ENCODE measurements around the gene RPL41.

Gene RPL41

DNA sequence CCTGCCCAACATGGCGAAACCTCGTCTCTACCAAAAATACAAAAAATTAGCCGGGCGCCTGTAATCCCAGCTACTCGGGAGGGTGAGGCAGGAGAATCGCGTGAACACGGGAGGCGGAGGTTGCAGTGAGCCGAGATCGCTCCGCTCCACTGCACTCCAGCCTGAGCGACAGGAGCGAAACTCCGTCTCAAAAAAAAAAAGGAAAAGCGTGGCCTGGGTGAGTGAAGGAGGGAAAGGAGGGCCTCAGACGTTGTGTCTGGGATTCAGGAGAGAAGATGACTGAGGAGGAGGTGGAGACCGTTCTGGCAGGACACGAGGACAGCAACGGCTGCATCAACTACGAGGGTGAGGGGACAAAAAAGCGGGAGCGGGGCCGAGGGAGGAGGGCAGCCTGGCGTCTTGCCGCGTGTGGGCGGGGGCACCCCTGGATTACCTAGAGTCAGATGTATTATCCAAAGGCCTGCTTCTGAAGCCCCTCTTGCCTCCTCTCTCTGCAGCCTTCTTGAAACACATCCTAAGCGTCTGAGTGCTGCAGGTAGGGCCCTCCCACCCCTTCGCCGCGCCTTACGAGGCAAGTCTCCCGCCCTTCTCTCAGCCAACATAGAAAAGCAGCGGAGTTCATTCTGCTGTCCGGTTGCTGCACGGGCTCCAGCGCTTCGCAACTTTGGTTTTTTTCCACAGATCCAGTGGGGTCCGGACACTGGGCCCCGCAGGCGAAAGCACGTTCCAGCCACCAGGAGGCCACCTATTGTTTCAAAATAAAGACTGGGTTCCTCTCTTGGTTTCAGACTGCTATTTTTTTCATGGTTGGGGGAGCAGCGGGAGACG lies 41.0 kb downstream of the RPL41 start:
- peak; percentile 73 for DNase-seq

GRCh38 chr12:56158029-56158925 lies 41.8 kb downstream of the RPL41 start, which contains the start of gene MYL6:
Gene MYL6 (plus strand): TSS chr12:56158359. CDS start chr12:56158402, 43 bp downstream.
- DNase-seq = peak; percentile 96

DNA sequence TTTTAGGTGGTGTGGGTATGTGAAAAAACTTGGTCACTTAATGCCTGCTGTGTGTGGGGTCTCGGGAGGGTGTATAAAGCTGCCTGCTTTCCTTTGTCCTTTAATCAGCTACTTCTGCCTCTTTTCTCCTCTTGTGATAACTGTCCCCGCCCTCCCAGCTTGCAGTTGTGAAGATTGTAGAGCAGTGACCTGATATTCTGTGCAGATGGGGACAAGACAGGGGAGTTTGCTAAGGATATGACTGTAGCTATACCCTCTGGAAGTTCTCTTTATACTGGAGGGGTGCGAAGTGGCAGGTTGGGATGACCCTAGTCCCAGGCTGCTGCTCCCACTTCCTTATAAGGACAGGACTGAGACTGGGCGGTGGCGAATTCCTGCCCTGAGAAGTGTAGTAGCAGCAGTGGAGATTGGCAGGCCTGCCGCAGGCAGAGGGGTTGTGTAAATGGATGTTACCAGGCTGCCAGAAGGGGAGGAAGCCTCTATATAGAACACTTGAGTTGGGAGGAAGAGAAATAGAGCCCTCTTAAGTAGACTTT lies 42.6 kb downstream of the RPL41 start:
- DNase-seq = peak; percentile 59

DNA sequence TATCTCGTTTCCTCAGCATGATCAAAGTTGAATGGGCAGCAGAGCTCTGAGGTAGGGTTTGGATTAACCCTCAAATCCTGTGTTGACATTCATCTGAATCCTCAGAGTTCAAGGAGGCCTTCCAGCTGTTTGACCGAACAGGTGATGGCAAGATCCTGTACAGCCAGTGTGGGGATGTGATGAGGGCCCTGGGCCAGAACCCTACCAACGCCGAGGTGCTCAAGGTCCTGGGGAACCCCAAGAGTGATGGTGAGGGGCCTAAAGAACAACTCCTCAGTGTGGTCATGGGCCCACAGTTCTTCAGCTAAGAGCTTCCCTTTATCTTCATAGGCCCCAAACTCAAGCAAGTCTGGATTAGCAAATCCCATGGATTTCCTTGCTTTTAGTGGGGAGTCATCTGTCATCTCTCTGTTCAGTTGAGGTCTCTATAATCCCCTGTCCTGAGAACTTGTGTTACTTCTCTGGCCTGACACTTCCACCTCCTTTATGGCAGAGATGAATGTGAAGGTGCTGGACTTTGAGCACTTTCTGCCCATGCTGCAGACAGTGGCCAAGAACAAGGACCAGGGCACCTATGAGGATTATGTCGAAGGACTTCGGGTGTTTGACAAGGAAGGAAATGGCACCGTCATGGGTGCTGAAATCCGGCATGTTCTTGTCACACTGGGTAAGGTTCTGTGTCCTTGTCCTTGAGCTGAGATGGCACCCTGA lies 43.2 kb downstream of the RPL41 start:
- DNase-seq = no peak

DNA sequence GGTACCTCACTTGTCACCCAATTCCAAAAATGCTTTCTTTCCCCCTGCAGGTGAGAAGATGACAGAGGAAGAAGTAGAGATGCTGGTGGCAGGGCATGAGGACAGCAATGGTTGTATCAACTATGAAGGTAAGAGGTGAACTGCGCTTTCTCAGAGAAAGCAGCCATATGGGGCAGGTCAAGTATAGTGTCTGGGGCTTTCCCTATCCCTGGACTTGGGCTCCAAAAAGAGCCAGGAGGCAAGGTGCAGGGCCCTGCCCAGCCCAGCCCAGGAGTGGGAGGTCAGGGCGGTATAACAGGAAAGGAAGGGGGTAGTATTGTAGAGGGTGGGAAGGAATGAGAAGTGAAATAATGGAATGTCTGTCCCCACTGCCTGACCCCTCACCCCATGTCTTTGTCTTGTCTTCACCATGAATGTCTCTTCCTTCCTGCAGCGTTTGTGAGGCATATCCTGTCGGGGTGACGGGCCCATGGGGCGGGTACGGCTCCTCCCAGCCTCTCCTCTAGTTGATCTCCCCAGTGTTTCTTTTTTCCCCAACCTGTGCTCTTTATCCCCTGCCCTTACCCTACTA lies 43.8 kb downstream of the RPL41 start:
- peak; percentile 71 for DNase-seq

DNA sequence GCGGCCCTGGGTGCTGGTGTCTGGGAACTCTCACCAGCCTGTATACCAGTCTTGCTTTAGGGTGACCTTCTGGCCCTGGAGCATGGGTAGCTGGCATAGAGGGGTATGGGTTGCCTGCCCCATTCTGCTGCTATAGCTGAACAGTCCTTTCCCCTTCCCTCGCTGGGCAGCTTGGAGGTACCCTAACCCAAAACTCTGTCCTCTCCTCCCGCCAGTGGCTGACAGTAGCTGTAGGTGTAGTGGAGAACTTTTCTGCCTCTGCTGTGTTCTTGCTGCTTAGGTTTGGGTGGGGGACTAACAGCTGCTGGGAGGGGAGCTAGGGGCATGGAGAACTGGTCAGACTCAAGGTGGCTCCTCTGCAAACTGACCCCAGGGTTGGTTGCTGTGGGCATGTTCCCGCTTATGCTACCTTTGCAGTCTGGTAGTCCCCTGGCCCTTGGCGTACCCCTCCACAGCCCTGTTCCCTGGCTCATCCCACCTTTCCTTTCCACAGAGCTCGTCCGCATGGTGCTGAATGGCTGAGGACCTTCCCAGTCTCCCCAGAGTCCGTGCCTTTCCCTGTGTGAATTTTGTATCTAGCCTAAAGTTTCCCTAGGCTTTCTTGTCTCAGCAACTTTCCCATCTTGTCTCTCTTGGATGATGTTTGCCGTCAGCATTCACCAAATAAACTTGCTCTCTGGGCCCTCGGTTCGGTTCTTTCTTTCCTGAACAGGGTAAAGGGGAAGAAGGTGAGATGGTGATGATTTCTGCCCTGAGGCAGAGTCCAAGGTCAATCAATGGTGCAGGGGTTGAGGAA lies 44.7 kb downstream of the RPL41 start:
- no peak for DNase-seq

- no peak for DNase-seq
Measured at GRCh38 chr12:56161690-56162351, 45.4 kb downstream of the RPL41 start.

- DNase-seq = no peak
Measured at GRCh38 chr12:56162468-56163290, 46.2 kb downstream of the RPL41 start.

GRCh38 chr12:56163533-56164344 lies 47.3 kb downstream of the RPL41 start:
- DNase-seq = no peak

- DNase-seq = no peak
Measured at GRCh38 chr12:56164345-56164729, 47.9 kb downstream of the RPL41 start.

DNA sequence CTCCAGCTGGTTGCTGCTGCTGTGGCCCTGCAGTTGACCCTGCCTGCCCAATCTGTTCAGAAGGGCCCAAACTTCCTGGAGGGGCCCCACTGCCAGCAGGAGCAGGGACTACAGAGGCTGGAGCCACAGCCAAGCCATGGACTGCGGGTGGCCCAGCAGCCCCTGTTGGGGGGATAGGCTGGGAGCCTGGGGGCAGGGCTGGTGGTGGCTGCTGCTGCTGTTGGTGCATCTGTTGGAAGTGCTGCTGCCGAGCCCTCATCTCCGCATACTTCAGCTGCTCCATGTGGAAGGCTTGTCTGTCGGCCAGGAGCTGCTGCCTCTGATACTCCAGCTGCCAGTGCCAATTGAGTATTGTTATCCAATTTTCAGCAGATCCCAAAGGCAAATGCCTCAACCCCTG lies 48.9 kb downstream of the RPL41 start:
- DNase-seq = no peak
